ENCODE measurements around the gene RALBP1.
A peak's percentile ranks its signal among the peaks of the same experiment; 100 is the strongest.
"Not testable (repeated sequence)": the region's sequence is repeated elsewhere in the genome, so short reads cannot be mapped to it uniquely, and the experiment has no call there.

The RALBP1 gene

DNA sequence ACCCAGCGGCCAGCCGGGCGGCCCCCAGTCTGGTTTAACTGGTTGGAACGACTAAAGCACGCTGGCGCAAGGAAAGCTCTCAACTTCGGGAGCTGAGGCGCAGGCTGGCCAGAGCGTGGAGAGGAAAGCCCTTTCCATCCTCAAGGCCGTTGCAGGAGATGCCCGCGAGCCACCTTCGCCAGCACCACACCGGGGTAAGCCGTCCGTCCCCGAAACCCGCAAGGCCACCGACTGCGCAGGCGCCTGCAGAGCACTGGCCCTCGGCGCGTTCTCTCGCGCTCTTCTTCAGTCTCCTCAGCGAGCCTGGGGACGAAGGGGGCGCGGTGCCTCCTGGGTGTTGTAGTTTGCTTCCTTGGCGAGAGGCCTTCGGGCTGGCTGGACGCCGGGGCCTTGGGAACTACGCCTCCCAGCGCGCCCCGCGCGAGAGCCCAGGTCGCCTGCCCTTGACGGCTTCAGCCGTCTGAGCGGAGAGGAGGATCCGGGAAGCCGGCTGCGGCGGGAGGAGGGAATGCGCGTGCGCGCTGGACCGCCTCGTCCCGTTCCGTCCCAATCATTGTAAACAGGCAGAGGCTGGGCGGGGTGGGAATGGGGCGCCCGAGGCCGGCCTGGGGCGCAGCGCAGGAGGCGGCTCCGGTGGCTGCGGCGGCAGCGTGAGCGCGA is at the start of gene RALBP1:
TSS of gene RALBP1 (plus strand) at position 531 of the 660 bp plus-strand sequence. CDS start 37,533 bp downstream, outside the sequence.
- peak; percentile 100 for DNase-seq (ENCODE audit: low read depth, low spot score)

DNA sequence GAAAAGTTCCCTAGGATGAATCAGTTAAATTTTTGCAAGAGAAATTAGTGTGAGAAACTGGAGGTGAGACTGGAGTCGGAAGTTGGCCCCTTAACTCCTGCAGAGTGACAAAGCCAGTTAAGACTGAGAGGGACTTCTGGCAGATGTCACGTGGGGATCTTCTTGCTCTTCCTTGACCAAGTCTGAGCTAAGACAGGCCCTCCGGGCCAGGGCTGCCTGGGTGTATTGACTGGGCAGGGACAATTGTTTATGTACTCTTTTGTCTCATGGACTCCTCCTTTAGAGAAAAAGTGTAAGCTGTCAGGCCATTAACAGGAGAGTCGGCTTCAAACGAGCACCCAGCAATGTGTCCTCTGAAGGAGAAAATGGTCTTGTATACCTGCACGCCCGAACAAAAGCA is 48.6 kb upstream of the RALBP1 start:
- no peak for DNase-seq (ENCODE audit: low read depth, low spot score)

DNA sequence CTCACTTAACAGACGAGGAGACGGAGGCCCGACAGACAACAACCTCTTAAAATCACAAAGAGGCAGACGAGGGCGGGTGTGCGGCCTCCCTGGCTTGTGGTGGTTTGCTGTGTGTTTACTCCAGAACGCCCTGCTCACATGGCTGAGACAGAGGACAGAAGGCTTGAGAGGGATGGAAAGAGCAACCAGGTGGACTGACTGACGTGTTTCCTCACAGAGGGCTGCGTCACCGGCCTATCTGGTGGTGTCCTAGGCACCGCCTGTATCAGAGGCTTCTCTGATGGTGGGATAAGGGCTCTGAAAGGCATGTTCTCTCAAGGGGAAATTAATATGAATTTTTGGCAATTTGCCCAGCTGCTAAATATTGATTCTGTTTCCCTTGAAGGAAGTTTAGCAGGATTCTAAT is 47.0 kb upstream of the RALBP1 start:
- DNase-seq (ENCODE audit: low read depth, low spot score), result no peak

DNA sequence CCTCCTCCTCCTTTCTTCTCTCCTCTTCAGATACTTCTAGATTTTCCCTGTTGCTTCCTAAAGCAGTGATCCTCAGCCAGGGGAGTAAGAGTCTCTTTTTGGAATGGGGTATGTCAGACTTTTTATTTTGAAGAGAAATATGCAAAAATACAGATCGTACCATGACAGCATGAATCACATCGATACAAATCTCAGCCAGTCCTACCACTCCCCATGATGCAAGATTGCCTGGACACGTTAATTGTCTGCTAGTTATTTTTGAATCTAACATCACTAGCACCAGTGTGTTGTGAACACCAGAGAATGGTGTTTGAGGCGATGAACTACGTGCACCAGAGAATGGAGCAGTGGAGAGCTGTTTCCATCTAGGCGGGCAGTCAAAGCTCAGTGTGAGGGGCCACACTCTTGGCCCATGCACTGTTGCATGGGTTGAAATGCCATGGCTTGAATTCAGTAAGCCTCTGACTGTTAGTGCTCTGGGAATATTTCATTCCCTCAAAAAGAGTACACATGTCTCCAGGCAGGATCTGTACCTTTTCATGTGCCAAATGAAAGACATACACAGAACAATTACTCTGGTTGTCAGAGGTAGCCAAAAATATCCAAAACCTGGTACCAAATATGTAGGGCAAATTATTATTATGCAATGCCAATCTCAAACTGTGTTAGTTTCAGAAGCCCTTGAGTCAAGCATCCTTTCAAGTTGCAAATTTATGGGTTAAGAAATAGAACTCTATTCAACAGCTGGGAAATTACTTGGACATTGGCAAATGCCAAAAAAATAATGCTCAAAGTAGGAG is 46.3 kb upstream of the RALBP1 start:
- DNase-seq (ENCODE audit: low read depth, low spot score), result no peak

DNA sequence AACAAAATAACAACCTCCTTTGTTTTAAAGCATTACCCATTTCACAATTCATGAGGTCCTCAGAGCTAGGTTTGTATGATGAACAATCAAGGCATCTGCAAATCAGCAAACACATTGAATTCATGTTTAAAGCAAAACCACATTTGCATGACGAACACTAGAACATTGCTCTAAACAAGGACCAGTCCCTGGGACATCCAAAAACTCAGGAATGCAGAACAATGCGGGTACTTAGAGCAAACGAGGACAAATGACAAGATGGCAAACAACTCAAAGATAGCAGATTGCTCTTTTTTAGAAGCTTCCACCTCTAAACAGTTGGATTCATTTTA is 45.7 kb upstream of the RALBP1 start:
- DNase-seq (ENCODE audit: low read depth, low spot score), result no peak

DNA sequence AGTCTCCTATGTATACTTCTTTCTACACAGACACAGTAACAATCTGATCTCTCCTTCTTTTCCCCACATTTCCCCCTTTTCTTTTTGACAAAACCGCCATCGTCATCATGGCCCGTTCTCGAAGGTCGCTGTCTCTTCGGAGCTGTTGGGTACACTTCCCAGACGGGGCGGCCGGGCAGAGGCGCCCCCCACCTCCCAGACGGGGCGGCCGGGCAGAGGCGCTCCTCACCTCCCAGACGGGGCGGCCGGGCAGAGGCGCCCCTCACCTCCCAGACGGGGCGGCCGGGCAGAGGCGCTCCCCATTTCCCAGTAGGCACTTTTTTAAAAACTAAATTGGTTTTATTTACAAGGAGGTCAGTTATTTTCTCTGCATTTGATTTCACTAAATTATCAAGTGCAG is 45.0 kb upstream of the RALBP1 start:
- not testable (repeated sequence) for DNase-seq (ENCODE audit: low read depth, low spot score)

DNA sequence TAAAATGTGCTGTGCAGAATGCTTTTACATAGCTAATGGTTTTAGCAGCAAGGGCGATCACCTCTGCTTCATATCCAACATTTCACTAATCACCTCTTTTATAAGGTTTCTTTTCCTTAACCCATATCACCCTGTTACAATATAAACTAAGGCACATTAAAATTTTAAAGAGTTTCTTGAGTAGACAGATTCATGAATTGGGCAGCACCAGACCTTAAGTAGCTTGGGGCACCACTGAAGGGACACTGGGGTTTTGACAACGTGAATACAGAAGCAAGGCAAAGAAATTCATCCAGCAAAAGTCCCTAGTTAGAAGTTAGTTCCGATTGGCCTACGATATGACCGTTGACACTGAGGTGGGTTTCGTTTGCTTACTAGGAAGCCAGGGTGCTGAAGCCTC is 44.0 kb upstream of the RALBP1 start:
- DNase-seq (ENCODE audit: low read depth, low spot score), result no peak

DNA sequence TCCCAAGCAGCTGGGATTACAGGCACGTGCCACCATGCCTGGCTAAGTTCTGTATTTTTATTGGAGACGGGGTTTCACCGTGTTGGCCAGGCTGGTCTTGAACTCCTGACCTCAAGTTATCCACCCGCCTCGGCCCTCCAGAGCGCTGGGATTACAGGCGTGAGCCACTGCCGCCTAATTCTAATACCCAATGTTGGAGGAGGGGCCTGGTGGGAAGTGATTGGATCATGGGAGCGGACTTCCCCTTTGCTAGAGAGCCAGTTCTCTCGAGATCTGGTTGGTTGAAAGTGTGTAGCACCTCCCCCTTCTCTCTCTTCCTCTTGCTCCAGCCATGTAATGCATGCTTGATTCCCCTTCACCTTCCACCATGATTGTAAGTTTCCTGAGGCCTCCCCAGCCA is 42.2 kb upstream of the RALBP1 start:
- peak; percentile 50 for DNase-seq (ENCODE audit: low read depth, low spot score)

DNA sequence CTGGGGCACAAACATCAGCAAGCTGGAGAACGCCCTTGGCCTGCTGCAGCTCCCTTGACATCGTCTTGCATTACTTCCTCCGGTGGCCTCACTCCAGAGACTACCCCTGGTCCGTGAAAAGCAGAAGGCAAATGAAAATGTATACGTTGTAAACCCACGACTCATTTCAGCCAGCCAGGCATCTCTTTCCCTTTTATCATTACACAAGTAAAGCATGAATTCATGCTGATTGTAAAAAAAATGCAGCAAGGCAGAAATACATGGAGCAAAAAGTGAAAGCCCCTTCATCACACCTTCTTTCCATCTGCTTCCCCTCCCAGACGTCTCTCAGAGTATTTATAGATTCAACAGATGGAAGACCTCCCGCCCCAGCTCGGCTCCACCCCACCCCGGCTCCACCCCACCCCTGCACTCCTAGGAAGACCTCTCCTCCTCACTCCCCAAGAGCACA is 41.6 kb upstream of the RALBP1 start:
- DNase-seq (ENCODE audit: low read depth, low spot score), result peak; percentile 22

DNA sequence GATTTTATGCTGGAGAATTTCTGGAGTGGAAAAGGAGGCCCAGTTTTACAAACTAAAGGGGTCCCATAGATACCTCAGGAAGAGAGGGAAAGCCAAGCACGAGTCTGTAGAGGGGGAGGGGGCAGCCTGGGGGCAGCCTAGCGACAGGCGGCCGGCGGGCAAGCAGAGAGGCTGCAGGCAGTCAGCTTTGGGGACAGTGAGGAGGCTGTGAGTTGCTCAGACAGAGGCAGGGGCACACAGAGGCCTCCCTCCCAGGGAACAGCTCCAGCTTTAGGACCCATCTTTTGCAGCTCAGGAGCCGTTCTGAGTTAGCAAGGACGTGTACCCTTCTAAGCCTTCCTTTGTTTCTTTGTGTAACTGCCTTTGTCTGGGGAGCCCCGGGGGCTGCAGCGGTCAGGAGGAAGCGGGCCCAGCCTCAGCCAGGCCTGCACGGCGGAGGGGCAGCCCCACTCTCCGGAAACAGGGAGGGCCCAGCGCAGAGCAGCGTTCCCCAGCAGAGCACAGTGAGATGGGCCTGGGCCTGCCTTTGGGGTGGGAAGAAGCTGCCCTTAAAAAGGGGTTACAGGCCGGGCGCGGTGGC is 41.1 kb upstream of the RALBP1 start:
- DNase-seq (ENCODE audit: low read depth, low spot score), result peak; percentile 77

DNA sequence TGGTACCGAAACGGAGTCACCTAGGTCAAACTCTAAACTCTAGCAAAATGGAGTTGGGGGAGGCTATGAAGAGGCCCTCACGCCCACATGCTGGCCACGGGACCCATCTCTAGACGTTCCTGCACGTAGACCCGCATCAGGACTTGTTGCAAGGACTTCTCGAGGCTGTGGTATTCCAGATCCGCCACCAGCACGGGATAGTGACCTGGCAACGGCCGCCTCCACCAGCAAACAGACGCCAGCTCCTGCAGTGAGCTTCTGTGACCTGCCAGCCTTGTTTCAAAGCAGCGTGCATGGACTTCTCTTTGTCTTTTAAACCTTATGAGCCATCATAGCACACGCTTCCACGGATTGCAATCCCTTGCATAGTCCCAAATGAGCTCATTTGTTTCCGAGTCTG is 40.3 kb upstream of the RALBP1 start:
- DNase-seq (ENCODE audit: low read depth, low spot score), result peak; percentile 37

DNA sequence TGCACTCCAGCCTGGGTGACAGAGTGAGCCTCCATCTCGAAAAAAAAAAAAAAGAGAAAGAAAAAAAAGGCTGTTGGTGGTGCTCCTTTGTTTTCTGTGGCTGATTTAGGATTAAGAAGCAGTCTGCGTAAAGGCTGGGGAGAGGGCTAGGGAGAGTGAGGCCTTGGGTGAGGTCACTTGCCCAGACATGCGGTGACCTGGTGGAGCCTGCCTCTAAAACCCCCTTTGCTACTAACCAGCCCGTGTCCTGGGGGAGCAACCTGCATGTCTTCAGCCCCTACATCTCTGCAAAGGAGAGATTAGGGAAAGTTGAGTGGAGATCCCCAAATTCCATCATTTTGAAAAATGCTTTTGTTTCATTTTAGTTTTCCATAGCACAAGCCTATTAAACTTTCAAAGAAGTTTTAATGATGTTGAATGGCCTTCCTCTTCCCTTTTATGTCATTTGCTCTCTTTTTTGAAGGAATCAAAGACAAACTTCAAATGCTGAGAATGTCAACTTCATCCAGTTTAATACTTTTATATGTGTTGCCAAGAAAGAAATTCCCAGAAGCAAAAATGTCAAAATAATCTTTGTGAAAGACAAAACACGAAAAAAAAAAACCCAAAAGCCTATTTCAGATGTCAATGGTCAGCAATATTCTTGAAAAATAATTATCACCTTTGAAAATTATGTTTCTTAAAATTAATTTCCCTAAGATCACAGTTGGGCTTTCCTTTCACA is 38.9 kb upstream of the RALBP1 start:
- peak; percentile 16 for DNase-seq (ENCODE audit: low read depth, low spot score)

DNA sequence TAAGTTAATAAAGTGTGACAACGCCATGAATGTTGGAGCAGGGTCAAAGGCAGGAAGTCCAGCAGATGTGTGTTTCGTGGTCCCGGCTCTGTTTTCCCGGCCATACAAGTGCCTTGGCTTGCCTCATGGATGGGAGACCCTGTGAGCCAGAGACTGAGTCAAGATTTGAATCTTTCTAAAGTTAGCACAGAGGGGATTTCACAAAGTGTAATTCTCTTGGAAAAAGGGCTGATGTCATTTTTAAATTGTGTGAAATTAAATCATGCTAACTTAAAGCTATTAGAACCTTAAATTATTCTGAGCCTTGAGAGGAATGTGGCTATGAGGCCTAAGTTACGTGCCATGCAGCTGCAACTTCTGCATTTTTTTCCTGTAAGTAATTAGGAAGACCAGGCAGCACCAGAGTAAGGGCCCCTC is 38.3 kb upstream of the RALBP1 start:
- no peak for DNase-seq (ENCODE audit: low read depth, low spot score)

DNA sequence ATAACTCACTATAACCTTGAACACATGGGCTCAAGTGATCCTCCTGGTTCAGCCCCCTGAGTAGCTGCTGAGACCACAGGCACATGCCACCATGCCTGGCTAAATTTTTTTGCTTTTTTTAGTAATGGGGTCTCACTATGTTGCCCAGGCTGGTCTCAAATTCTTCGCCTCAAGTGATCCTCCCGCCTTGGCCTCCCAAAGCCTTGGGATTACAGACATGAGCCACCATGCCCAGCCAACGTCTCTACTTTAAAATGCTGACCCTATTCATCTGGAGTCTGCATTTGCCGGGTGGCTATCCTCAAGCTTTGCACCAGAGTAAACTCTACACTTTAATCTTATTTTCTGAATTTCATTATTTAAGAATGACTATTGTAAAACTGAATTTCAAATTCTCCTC is 37.6 kb upstream of the RALBP1 start:
- DNase-seq (ENCODE audit: low read depth, low spot score), result no peak

DNA sequence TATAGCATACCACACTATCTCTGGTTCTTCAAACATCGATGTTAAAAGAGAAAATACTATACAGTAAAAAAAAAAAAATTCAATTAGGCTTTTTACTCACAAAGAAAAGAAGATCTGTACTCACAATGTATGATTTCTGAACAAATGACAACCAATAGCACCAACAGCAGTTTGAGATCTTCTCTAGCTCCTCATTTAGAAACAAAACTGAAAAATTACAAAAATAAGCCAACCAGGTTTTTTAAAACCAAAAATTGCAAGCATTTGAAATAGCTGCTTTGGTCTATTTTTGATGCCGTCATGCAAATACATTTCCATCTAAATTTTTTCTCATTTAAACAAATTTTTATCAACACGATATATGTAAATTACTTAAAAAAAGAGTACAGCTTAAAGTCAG is 34.3 kb upstream of the RALBP1 start:
- DNase-seq (ENCODE audit: low read depth, low spot score), result no peak

DNA sequence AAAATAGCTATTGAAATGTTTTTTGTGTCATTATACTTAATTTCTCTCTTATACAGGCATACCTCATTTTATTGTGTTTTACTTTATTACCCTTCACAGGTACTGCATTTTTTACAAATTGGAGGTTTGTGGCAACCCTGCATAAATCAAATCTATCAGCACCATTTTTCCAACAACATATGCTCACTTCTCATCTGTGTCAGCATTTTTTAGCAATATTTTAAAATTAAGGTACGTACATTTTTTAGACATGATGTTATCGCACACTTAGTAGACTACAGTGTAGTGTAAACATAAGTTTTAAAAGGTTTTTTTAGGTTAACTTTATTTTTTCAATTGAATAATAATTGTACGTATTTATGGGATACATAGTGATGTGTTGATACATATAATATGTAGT is 30.8 kb upstream of the RALBP1 start:
- DNase-seq (ENCODE audit: low read depth, low spot score), result no peak

DNA sequence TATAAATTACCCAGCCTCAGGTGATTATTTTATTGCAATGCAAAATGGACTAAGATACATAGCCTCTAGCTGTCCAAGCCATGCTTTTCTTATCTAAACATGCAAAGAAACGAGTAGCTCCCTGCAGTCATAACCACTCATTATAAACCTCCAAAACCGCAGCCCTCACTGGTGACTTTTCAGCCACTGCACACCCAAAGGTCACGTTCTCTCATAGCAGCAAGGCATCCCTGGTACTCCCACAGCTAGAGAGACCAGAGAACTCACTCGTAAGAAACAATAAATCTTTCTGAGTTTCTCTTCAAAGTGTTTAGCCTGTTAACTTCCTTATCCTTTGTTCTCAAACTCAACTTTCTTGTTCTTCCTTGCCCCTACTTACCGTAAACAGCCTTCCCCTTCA is 28.5 kb upstream of the RALBP1 start:
- DNase-seq (ENCODE audit: low read depth, low spot score), result no peak

DNA sequence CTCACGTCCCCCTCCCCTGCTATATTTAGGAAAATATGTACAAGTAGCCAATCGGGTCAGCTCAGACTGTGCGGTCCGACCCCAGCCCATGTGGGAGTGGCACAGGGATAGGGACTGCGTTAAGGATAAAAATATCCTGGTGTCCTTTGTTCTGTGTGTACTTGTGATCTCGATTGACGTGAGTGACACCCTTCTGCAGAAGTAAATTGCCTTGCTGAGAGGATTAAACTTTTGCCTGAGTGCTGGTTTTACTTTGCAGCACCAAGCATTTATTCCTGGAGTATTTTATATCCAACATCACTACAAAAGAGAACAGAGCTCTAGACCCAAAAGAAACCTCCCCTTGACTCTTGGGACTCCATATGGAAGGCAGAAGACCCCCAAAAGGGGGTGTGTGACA is 28.0 kb upstream of the RALBP1 start:
- DNase-seq (ENCODE audit: low read depth, low spot score), result no peak

DNA sequence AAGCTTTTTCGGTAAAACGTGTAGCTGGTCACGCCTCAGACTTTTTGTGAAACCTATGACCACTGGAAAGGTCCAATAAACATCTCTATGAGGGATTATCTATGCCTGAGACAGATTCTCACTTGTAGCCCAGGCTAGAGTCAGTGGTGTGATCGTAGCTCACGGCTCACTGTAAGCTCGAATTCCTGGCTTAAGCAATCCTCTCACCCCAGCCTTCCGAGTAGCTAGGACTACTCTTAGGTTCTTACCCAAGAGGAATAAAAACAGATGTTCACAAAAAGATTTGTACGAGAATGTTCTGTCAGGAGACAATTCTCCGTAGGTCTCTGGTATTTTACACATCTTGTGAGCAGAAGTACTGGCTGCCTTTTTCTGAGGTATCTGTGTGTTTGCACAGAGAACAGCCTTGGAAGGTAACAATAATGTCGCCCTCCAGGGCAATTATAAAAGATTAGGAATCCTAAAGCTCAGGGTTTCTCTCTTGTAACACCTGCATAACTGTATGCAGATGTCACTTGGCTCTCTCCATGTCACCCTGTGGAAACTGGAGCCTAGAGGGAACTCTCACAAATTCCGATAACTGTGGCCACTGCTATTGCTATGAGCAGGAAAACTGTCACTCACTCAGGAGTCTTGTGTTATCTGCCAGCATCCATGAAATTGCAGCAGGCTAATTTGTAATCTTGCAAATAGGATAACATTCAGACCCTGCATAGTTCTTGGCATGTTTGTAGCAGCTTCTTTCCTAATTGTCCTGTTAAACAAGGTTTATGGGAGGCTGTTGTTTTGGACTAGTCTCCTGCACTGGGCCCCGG is 25.5 kb upstream of the RALBP1 start:
- DNase-seq (ENCODE audit: low read depth, low spot score), result peak; percentile 14

DNA sequence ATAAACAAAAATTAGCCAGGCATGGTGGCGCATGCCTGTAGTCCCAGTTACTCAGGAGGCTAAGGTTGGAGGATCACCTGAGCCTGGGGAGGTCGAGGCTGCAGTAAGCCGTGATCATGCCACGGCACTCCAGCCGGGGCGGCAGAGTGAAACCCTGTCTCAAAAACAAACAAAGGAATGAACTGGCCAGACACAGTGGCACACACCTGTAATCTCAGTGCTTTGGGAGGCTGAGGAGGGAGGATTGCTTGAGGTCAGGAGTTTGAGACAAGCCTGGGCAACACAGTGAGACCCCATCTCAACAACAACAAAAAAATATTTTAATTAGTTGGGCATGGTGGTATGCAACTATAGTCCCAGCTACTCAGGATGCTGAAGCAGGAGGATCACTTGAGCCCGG is 24.4 kb upstream of the RALBP1 start:
- not testable (repeated sequence) for DNase-seq (ENCODE audit: low read depth, low spot score)

DNA sequence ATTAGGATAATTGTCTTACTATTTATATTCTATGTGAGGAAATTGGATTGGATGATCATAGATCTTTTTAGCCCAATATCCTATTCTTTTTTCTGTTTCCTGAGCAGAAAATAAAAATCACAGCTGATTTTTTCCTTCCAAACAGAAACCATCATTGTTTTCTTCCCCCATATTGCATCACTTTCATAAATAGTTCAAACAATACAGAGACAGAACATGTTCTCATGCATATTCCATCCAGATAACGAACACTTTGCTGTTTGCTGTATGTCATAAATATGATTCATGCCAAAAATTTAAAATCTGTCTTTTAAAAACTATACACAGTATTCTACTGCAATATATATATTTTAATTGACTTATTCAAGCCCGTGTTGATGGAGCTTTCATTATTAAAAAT is 22.0 kb upstream of the RALBP1 start:
- no peak for DNase-seq (ENCODE audit: low read depth, low spot score)

Data from ELF-1 (cell line).